ENCODE measurements around the gene PDHB.
"Not testable (repeated sequence)": the region's sequence is repeated elsewhere in the genome, so short reads cannot be mapped to it uniquely, and the experiment has no call there.

Gene PDHB

DNA sequence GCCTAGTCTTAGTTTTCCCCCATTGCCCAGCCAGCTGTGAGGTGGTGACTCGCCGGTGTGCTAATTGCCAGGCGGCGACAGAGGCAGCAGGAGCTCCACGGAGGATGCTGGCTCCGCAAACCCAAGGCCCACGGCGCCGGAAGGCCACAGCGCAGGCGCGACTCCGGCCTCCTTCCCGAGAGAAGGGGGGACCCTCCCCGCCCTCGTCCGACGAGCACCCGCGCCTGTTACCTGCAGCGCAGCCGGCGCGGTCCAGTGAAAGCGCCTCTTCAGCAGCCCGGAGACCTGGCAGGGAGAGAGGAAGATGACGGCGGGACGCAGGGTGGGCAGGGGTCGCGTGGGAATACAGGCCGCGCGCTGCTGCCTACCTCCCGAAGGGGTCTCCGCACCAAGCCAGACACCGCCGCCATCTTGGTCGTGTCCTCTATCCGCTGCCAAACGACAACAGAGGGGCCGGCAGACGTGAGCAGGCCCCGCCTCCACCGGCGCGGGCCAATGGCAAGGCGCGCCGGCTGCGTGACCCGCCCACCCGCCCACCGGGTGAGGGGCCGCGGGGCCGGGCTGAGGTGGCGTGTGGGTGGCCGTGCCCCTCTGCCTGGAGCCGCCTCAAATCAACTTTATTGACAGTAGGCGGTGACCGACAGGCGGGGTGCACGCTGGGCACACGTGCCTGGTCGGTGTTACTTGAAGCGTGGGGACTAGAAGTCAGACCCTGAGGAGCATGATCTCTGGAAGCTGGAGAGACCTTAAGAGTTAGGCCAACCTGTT is at the start of gene PDHB:
TSS of gene PDHB (minus strand) at position 433 of the 768 bp plus-strand sequence. CDS start at position 410, 23 bp downstream.
- DNase-seq: peak; percentile 87 to 88

DNA sequence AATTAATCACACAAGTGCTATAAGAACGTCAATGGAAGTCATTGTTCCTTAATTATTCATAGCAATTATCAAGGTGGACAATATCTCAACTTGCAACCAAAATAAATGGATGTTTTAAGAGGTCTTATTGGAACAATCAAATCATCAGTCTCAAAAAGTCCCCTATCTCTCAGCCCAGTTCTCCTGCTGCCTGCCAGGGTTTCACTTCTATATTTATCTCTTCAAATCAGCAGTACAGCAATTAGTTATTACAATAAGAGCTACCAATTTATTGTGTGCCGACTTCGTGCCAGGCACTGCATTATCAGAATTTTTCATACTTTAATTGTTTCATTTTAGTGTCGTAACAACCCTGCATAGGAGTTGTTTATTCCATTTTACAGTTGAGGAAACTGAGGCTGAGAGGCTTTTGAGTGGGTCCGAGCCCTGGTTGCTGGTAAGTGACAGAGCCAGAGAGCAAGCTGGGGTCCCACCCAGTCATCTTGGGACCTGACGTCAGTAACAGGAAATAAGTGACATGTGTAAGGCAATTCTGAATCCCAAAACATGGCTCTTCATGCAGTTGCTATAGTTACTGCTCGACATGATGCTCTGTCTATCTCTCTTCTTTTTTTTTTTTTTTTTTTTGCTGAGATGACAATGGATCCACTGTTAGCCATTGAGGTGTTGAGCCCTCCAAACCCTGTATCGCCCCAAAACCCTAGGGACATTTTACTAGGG is 49.4 kb upstream of the PDHB start:
- DNase-seq: no peak

DNA sequence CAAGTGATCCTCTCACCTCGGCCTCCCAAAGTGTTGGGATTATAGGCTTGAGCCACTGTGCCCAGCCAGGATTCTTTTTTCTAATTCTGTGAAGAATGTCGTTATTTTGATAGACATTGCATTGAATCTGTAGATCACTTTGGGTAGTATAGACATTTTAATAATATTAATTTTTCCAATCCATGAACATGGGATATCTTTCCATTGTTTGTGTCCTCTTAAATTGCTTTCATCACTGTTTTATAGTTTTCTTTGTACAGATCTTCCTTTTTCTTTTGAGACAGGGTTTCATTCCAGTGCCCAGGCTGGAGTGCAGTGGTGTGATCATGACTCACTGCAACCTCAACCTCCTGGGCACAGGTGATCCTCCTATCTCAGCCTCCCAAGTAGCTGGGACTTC is 46.7 kb upstream of the PDHB start:
- no peak for DNase-seq

DNA sequence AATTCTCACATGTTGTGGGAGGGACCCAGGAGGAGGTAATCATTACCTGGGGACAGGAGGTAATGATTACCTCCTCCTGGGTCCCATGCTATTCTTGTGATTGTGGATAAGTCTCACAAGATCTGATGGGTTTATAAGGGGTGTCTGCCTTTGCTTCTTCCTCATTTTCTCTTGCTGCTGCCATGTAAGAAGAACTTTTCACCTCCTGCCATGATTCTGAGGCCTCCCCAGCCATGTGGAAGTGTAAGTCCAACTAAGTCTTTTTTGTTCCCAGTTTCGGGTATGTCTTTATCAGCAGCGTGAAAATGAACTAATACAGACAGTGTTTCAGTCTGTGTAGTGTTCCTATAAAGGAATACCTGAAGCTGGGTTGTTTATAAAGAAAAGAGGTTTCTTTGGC is 45.1 kb upstream of the PDHB start:
- no peak for DNase-seq

GRCh38 chr3:58474967-58475578 is 41.4 kb upstream of the PDHB start:
- no peak for DNase-seq

DNA sequence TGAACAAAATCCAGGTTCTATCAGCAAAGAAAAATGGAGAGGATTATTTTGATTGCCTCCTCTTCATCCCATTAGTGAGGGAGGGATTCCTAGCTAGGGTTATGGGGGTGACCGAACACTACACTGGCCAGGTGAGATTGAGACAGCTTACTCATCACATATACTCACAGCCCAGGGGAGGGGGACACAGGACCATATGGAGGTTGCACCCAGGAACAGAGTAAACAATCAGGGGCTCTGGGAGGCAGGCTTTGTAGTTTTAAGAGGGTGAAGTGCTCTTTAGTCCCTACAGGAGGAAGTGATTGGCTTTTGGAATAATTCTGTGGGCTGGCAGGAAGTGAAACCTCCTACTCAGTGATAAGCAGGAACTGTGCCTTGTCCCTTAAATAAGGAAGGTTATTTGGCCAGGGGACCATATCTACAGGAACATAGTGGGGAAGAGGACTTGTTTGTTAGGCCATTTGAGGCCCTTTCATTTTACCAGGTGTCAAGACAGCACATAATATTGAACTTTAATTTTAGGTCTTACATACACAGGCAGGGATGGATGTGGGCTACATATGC is 40.8 kb upstream of the PDHB start:
- no peak for DNase-seq

DNA sequence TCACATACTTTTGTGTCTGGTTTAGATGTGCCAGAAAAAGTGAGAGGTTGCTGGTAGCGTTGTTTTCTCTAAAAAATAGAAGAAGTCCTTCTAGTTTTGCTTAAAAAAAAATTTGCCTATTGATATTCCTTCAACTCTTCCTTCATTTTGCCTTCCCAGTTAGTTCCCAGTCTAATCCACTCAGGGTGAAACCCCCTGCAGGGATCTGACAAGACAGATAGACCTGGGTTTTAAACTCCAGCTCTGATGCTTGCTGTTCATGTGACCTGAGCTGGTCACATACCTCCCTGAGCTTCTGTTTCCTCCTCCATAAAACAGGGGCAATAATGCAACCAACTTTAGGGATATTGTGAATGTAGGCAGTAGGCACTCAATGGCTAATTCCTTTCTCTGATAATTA is 39.6 kb upstream of the PDHB start:
- no peak for DNase-seq

DNA sequence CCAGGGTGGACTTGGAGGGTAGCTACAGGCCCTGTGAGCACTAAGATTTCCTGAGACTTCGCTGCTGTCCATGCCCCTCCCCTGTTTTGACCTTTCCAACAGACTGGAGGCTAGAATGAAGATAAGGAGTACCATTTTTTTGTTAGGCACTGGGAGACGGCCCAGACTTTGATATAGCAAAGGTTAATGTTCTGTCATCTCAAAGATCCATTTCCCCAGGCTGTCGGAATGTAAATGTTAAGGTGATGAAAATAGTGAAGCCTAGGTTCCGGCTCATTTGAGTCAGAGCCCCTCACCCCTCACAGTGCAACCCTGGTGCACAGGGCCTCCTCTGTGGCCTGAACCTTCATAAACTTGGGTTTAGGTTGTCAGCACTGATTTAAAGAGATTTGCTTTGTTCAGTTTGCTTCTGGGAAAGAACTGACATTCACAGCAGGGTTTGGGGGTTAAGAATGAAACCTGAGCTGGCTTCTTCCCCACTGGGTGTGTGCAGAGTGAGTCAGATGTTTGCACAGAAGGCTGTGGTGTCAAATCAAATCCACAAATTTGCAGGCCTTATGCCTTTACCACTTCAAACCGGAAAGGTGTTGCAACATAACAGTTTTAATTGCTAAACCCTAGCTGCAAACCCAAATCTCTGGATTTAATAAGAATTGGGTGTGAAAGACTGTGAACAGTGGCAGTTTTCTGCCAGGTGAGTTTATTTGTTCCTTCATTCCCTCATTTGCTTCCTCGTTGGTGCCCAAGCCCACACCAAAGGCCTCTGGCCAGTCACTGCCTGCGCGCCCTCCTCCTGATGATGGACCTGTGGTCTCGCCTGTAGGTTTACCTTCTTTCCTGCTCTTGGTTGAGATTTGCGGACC is 37.6 kb upstream of the PDHB start:
- peak in 1 of 2 experiments; percentile 22 for DNase-seq

DNA sequence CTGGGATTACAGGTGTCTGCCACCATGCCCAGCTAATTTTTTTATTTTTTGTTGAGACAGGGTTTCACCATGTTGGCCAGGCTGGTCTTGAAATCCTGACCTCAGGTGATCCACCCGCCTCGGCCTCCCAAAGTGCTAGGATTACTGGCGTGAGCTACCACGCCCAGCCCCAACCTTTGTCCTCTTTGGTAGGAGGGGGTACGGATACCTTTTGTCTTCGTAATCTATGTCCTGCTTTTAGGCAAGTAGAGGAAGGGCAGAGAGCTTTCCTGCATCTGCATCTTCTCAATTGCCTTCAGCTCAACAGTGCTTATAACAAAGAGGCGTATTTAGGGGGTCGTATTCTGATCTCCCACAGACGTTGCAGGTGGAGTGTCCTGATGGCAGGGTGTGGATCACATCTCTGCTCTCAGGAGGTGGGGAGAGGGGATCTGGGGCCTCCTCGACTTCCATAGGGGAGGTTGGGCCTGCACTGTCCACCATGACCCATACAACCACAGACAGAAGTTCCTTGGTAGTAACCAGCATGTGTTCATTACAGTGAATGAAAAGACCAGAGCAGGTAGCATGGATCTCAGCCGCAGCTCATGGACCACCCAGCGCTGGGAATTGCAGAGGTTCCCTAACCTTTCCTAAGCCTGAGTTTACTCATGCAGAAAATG is 36.9 kb upstream of the PDHB start:
- no peak for DNase-seq

GRCh38 chr3:58469096-58469495 is 35.5 kb upstream of the PDHB start:
- DNase-seq: no peak

DNA sequence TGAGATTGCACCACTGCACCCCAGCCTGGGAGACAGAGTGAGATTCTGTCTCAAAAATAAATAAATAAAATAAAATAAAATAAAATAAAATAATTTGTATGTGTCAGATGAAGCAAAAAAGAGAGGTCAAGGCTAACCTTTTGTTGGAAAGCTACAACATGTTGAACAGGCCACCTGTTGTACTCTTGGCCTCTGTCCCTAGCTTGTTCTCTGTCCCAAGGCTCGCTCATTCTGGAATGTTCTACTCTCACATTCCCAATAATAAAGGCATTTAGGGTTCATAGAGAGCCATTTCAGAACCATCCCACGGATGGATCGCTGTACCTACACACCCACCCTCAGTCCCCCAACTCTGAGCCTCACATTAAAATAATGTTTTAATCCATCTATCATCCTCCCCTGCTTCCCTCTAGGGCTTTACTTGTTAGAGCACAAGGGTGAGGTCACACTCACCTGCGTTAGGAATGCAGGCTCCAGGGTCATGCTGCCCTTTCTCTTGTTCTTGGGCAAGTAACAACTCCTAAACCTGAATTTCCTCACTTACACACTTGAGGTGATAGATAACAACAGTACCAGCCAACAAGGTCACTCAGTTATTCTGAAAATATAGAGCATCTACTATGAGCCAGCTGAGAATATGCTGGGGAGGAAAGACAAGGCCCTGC is 33.4 kb upstream of the PDHB start:
- no peak for DNase-seq

GRCh38 chr3:58464866-58465265 is 31.2 kb upstream of the PDHB start:
- DNase-seq: no peak

DNA sequence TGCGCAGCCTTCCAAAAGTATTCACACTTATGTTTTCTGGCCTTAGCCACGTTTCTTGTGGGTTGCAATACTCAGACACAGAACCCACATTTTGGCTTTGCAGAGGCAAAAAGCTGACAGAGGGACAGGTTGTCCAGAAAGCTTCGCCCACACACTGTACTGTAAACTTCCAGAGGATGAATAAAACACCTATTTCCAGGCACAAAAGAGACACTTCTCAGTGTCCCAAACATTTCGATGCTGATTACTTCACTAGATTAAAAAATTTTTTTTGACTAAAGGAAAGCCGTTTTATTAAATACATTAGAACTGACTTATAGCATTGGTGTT is 30.3 kb upstream of the PDHB start:
- DNase-seq: no peak

DNA sequence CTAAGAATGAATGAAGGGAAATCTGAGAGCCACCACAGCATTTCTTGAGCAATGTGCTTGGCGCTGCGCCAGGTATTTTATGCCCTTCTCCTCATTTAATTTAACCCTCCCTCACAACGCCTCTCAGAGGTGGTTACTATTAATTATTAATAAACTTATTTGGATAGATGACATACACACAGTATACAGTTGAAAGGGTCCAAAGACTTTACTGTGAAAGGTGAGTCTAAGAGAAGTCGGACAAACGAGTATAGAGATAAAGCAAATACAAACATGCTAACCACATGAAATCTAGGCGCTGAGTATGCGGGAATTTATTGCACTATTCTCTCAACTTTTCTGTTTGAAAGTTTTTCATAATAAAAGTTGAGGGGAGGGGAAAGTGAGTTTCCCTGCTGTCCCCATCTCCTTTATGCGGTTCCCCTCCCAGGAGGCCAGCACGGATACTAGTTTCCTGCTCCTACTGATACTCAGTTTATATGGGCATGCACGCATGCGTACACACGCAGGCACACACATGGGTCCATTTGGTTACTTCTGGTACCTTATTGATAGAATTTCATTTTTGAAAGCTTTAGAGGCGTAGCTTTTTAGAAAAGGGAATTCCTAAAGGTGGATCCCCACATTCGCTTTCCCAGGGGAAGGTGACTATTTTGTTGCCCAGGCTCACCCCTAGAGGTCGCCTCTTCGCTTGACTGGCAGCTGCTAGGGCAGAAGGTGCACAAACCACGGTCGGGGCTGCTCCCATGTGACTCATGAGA is 29.7 kb upstream of the PDHB start:
- peak; percentile 64 to 71 for DNase-seq

DNA sequence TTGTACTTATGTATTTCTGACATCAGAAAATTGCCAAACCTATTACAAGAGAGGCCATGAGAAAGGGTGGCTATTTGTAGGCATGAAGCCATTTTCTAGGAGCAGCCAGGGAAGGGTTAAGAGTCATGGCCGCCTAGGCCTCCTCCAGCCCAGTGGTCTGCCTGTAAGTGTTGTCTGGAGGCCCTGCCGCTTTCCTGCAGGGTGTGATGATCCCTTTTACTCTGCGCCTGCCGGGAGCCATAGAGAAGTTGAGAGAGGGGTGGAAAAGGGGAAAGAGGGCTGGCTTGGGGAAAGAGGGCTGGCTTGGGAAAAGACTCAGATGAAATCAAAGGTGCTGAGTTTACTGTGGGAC is 29.2 kb upstream of the PDHB start:
- DNase-seq: no peak

GRCh38 chr3:58459160-58459559 is 25.5 kb upstream of the PDHB start:
- DNase-seq: no peak

DNA sequence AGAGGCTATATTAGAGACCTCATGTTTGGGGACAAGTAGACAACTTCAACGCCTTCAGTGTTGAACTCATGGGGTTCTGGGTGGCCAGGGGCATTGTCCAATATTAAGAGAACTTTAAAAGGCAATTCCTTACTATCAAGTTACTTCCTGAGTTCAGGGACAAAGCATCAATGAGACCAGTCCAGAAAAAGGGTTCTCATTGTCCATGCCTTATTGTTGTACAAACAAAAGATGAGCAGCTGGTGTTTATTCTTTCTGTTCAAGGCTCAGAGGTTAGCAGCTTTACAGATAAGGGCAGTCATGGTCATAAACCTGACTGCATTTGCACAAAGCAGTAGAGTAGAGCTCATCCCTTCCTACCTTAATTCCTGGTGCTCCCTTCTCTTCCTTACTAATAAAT is 18.5 kb upstream of the PDHB start:
- DNase-seq: no peak

- no peak for DNase-seq
Observed at GRCh38 chr3:58441514-58442450, 8.2 kb upstream of the PDHB start.

DNA sequence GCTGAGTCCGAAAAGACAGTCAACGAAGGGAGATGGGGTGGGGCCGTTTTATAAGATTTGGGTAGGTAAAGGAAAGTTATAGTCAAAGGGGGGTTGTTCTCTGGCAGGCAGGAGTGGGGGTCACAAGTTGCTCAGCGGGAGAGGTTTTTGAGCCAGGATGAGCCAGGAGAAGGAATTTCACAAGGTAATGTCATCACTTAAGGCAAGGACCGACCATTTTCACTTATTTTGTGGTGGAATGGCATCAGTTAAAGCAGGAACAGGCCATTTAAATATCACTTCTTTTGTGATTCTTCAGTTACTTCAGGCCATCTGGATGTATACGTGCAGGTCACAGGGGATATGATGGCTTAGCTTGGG is 7.3 kb upstream of the PDHB start:
- DNase-seq: not testable (repeated sequence)

DNA sequence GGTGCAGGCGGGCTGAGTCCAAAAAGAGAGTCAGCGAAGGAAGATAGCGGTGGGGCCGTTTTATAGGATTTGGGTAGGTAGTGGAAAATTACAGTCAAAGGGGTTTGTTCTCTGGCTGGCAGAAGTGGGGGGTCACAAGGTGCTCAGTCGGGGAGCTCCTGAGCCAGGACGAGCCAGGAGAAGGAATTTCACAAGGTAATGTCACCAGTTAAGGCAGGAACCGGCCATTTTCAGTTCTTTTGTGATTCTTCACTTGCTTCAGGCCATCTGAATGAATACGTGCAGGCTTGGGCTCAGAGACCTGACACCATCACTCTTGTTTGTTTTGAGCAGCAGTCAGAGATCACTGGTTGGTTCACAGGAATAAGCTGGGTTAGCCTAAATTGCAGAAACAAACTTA is 3.6 kb upstream of the PDHB start:
- not testable (repeated sequence) for DNase-seq
